HepG2 (cell line): ENCODE data around the gene ASIC3. TPM values are rescaled to one million over a fixed set of nuclear protein-coding genes. Genes with fewer than 3 reads are reported as not detected.

ENCODE experiments used
- ELF1 ChIP-seq: sonication (generic); formaldehyde crosslinking; IDR thresholded peaks from 2 replicates; pipeline ENCODE4 v1.4.0; 2020; ENCODE audit warnings: missing genetic modification reagents
- GLI4 ChIP-seq: sonication (generic); formaldehyde crosslinking; IDR thresholded peaks from 2 replicates; pipeline ENCODE4 v1.5.1; 2020; ENCODE audit warnings: missing genetic modification reagents, mild to moderate bottlenecking, moderate library complexity, borderline replicate concordance
- KAT8 ChIP-seq: IDR thresholded peaks from 2 replicates; pipeline ENCODE4 v1.6.1; 2016; ENCODE audit warnings: missing genetic modification reagents, missing compliant biosample characterization
- PHF20 ChIP-seq: sonication (generic); formaldehyde crosslinking; IDR thresholded peaks from 2 replicates; pipeline ENCODE4 v1.5.0; 2020; ENCODE audit warnings: mild to moderate bottlenecking, missing genetic modification reagents
- POGZ ChIP-seq: sonication (generic); formaldehyde crosslinking; IDR thresholded peaks from 2 replicates; pipeline ENCODE4 v1.4.0; 2020; ENCODE audit warnings: mild to moderate bottlenecking, missing genetic modification reagents
- SAP130 ChIP-seq: IDR thresholded peaks from 2 replicates; pipeline ENCODE4 v1.6.1; 2016; ENCODE audit warnings: low read depth
- ZNF207 ChIP-seq: fragments of 450-650 bp; IDR thresholded peaks from 2 replicates; pipeline ENCODE4 v1.6.1; 2016; ENCODE audit warnings: antibody characterized with exemption, borderline replicate concordance
- ZNF44 ChIP-seq: sonication (generic); formaldehyde crosslinking; IDR thresholded peaks from 2 replicates; pipeline ENCODE4 v1.5.1; 2020; ENCODE audit warnings: mild to moderate bottlenecking, missing genetic modification reagents
- ZNF512 ChIP-seq: sonication (generic); formaldehyde crosslinking; IDR thresholded peaks from 2 replicates; pipeline ENCODE4 v1.4.0; 2020; ENCODE audit warnings: mild to moderate bottlenecking, missing genetic modification reagents
- ZNF557 ChIP-seq: sonication (generic); formaldehyde crosslinking; IDR thresholded peaks from 2 replicates; pipeline ENCODE4 v1.4.0; 2020; ENCODE audit warnings: missing genetic modification reagents
- ZNF687 ChIP-seq: sonication (generic); formaldehyde crosslinking; IDR thresholded peaks from 2 replicates; pipeline ENCODE4 v1.5.1; 2020; ENCODE audit warnings: mild to moderate bottlenecking, missing genetic modification reagents, moderate library complexity
- ZNF724P ChIP-seq: sonication (generic); formaldehyde crosslinking; IDR thresholded peaks from 2 replicates; pipeline ENCODE4 v1.8.0; 2022; ENCODE audit warnings: missing genetic modification reagents, borderline replicate concordance
- ZNF746 ChIP-seq: sonication (generic); formaldehyde crosslinking; IDR thresholded peaks from 2 replicates; pipeline ENCODE4 v1.8.0; 2022; ENCODE audit warnings: mild to moderate bottlenecking, missing genetic modification reagents
- ZSCAN9 ChIP-seq: IDR thresholded peaks from 2 replicates; pipeline ENCODE4 v1.6.1; 2016; ENCODE audit warnings: borderline replicate concordance
- polyA plus RNA-seq, 8 experiments: library from polyadenylated mRNA; depleted of rRNA in 3 of 8; stranded (reverse) in 7 of 8; unstranded in 1 of 8; fragments of >200 nt; fragmentation: Illumina TruSeq in 4 of 8; extraction: Trizol in 4 of 8; gene quantifications; 2 replicates each; pipeline versions ENCODE4 v1.2.1 to v1.2.3, GENCODE V29; 2011 to 2016; ENCODE audit warnings: low read depth in 4 of 8, missing spikeins in 1 of 8, mixed read lengths in 1 of 8; ENCODE audit not compliant: insufficient read depth in 1 of 8
- total RNA-seq, 5 experiments: library from RNA; depleted of rRNA; stranded (reverse); fragments of >200 nt; fragmentation: Illumina TruSeq; extraction: Trizol; gene quantifications; 2 replicates each; pipeline ENCODE4 v1.2.3, GENCODE V29; 2016; ENCODE audit warnings: low read depth in 1 of 5
- TF ChIP-seq, protein P1 (sequence below): sonication (generic); formaldehyde crosslinking; IDR thresholded peaks from 2 replicates; pipeline ENCODE4 v1.5.1; 2020; ENCODE audit warnings: missing genetic modification reagents, mild to moderate bottlenecking, borderline replicate concordance
- TF ChIP-seq, protein P2 (sequence below): sonication (generic); formaldehyde crosslinking; IDR thresholded peaks from 2 replicates; pipeline ENCODE4 v1.4.0; 2020; ENCODE audit warnings: missing genetic modification reagents, mild to moderate bottlenecking, borderline replicate concordance
- TF ChIP-seq, protein P3 (sequence below): sonication (generic); formaldehyde crosslinking; IDR thresholded peaks from 2 replicates; pipeline ENCODE4 v1.5.1; 2020; ENCODE audit warnings: missing genetic modification reagents, mild to moderate bottlenecking, borderline replicate concordance

Gene ASIC3
- total and polyA plus RNA-seq, 2 of the 13 experiments (the other 11 are each of a cell fraction or from before 2014, with no cell fraction given): 0.51 TPM; not detected in 1

GRCh38 chr7:151081170-151082101 lies 33.1 kb downstream of the ASIC3 start (continued):
- TF ChIP-seq, protein P1, sequence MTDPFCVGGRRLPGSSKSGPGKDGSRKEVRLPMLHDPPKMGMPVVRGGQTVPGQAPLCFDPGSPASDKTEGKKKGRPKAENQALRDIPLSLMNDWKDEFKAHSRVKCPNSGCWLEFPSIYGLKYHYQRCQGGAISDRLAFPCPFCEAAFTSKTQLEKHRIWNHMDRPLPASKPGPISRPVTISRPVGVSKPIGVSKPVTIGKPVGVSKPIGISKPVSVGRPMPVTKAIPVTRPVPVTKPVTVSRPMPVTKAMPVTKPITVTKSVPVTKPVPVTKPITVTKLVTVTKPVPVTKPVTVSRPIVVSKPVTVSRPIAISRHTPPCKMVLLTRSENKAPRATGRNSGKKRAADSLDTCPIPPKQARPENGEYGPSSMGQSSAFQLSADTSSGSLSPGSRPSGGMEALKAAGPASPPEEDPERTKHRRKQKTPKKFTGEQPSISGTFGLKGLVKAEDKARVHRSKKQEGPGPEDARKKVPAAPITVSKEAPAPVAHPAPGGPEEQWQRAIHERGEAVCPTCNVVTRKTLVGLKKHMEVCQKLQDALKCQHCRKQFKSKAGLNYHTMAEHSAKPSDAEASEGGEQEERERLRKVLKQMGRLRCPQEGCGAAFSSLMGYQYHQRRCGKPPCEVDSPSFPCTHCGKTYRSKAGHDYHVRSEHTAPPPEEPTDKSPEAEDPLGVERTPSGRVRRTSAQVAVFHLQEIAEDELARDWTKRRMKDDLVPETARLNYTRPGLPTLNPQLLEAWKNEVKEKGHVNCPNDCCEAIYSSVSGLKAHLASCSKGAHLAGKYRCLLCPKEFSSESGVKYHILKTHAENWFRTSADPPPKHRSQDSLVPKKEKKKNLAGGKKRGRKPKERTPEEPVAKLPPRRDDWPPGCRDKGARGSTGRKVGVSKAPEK: no peak
- TF ChIP-seq ZNF746 (CRISPR knock-in tag) (no peak), ZNF44 (CRISPR knock-in tag) (no peak), ELF1 (CRISPR knock-in tag) (no peak), ZNF207 (no peak), SAP130 (CRISPR knock-in tag) (no peak), ZNF724P (CRISPR knock-in tag) (no peak), ZNF557 (CRISPR knock-in tag) (no peak), ZNF687 (CRISPR knock-in tag) (no peak), ZNF512 (CRISPR knock-in tag) (no peak), POGZ (no peak), PHF20 (no peak), ZSCAN9 (CRISPR knock-in tag) (peak; percentile 4; the same call in 1 of the 2 replicates), GLI4 (no peak), KAT8 (CRISPR knock-in tag) (no peak)
- TF ChIP-seq, protein P2, sequence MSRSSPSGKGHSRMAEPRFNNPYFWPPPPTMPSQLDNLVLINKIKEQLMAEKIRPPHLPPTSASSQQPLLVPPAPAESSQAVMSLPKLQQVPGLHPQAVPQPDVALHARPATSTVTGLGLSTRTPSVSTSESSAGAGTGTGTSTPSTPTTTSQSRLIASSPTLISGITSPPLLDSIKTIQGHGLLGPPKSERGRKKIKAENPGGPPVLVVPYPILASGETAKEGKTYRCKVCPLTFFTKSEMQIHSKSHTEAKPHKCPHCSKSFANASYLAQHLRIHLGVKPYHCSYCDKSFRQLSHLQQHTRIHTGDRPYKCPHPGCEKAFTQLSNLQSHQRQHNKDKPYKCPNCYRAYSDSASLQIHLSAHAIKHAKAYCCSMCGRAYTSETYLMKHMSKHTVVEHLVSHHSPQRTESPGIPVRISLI (CRISPR knock-in tag): no peak
- TF ChIP-seq, protein P3, sequence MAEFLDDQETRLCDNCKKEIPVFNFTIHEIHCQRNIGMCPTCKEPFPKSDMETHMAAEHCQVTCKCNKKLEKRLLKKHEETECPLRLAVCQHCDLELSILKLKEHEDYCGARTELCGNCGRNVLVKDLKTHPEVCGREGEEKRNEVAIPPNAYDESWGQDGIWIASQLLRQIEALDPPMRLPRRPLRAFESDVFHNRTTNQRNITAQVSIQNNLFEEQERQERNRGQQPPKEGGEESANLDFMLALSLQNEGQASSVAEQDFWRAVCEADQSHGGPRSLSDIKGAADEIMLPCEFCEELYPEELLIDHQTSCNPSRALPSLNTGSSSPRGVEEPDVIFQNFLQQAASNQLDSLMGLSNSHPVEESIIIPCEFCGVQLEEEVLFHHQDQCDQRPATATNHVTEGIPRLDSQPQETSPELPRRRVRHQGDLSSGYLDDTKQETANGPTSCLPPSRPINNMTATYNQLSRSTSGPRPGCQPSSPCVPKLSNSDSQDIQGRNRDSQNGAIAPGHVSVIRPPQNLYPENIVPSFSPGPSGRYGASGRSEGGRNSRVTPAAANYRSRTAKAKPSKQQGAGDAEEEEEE (CRISPR knock-in tag): no peak
